OCI-LY7 (cell line): ENCODE measurements around the gene BTD. TPM values are rescaled to one million over a fixed set of nuclear protein-coding genes. Genes with fewer than 3 reads are reported as not detected.

Experiments used
- BruUV-seq: library from RNA; stranded (reverse); fragments of 400-500 nt; replicated peaks from 2 replicates; lab custom pipeline; 2021; lab: Mats Ljungman, UMichigan
- CTCF ChIA-PET: fragments of 300-600 bp; sonication (Branson Sonifier 250); formaldehyde crosslinking; loops from one replicate; lab custom pipeline; 2022; ENCODE audit warnings: antibody characterized with exemption; ENCODE audit not compliant: unreplicated experiment; lab: Charles Lee
- POLR2A ChIA-PET: fragments of 300-600 bp; sonication (Branson Sonifier 250); formaldehyde crosslinking; loops from one replicate; lab custom pipeline; 2022; ENCODE audit warnings: antibody characterized with exemption; lab: Charles Lee
- DNase-seq: peaks from one replicate; pipeline ENCODE4 v3.0.0-alpha.2; 2015; ENCODE audit warnings: low spot score
- H2AFZ ChIP-seq: fragments of 200-600 bp; sonication (generic), shearing (Covaris generic); 2 replicates; pipeline ENCODE4 v1.6.1; 2014; ENCODE audit warnings: mild to moderate bottlenecking, antibody characterized with exemption, low read length, moderate library complexity
- H3K27ac ChIP-seq: fragments of 200-600 bp; sonication (generic); 2 replicates; pipeline ENCODE4 v1.5.1; 2014; ENCODE audit warnings: mixed run types, low read depth, mild to moderate bottlenecking, moderate library complexity, low read length, inconsistent platforms; ENCODE audit not compliant: poor library complexity, severe bottlenecking
- H3K36me3 ChIP-seq: fragments of 200-600 bp; sonication (generic); 2 replicates; pipeline ENCODE4 v1.6.1; 2014; ENCODE audit warnings: mild to moderate bottlenecking, antibody characterized with exemption, low read length, moderate library complexity, mixed read lengths; ENCODE audit not compliant: insufficient read depth
- H3K4me1 ChIP-seq: fragments of 200-600 bp; sonication (generic); 2 replicates; pipeline ENCODE4 v1.5.1; 2014; ENCODE audit warnings: mild to moderate bottlenecking, low read length; ENCODE audit not compliant: insufficient read depth, poor library complexity, severe bottlenecking
- H3K4me2 ChIP-seq: fragments of 200-600 bp; sonication (generic); 2 replicates; pipeline ENCODE4 v1.6.1; 2014; ENCODE audit warnings: mild to moderate bottlenecking, low read length
- H3K4me3 ChIP-seq: fragments of 200-600 bp; sonication (generic); 2 replicates; pipeline ENCODE4 v1.5.1; 2014; ENCODE audit warnings: mild to moderate bottlenecking, low read depth, low read length; ENCODE audit not compliant: poor library complexity, severe bottlenecking
- H3K79me2 ChIP-seq: fragments of 200-600 bp; sonication (generic); 2 replicates; pipeline ENCODE4 v1.6.1; 2016; ENCODE audit warnings: low read depth, mild to moderate bottlenecking, low read length, moderate library complexity, mixed read lengths; ENCODE audit not compliant: insufficient read depth
- H3K9me2 ChIP-seq: fragments of 200-600 bp; sonication (generic); 2 replicates; pipeline ENCODE4 v1.6.1; 2016; ENCODE audit warnings: mild to moderate bottlenecking, low read length, mixed read lengths; ENCODE audit not compliant: insufficient read depth
- H3K9me3 ChIP-seq: fragments of 200-600 bp; sonication (generic); 2 replicates; pipeline ENCODE4 v1.6.1; 2014; ENCODE audit warnings: mild to moderate bottlenecking, mixed run types, low read length, mixed read lengths
- H4K20me1 ChIP-seq: fragments of 200-600 bp; sonication (generic); 2 replicates; pipeline ENCODE4 v1.6.1; 2014; ENCODE audit warnings: mild to moderate bottlenecking, antibody characterized with exemption, low read length, moderate library complexity, mixed read lengths; ENCODE audit not compliant: insufficient read depth
- CTCF ChIP-seq: fragments of 200-600 bp; sonication (generic); conservative IDR thresholded peaks from 2 replicates; pipeline ENCODE4 v1.5.1; 2014; ENCODE audit warnings: mild to moderate bottlenecking, antibody characterized with exemption, low read length, moderate library complexity, mixed read lengths
- EZH2phosphoT487 ChIP-seq: fragments of 200-600 bp; sonication (generic); IDR thresholded peaks from 2 replicates; pipeline ENCODE4 v1.6.1; 2018; ENCODE audit warnings: low read depth, borderline replicate concordance, mild to moderate bottlenecking, mixed run types, antibody characterized with exemption, low read length, moderate library complexity, mixed read lengths
- intact Hi-C: fragments of 100-400 bp; cut with micrococcal nuclease; formaldehyde crosslinking; loops from one replicate; pipeline ENCODE4 v1.10.0; 2022; ENCODE audit not compliant: unreplicated experiment
- total RNA-seq, 2 experiments: library from RNA; depleted of rRNA in 1 of 2; stranded (reverse); fragments of >200 nt in 1 of 2; shearing (Covaris generic) in 1 of 2; gene quantifications; 2 replicates each; pipeline ENCODE4 v1.2.3, GENCODE V29; 2014 to 2022

BTD gene
- total RNA-seq, 2 experiments from 2014 or later, result 4.2 to 6.0 TPM

- H2AFZ ChIP-seq, result no peak overlapping the region
- H3K9me2 ChIP-seq, result no peaks in the 10 kb centered on the region
- peaks cover 9% of the 10 kb centered on the region for H3K4me1 ChIP-seq
- no peak overlapping the region for H3K4me2 ChIP-seq
- intact Hi-C loops, result no loop called here
- H3K4me3 ChIP-seq, result no peak overlapping the region
- CTCF ChIA-PET, result no interaction called here
- peaks cover 37% of the 10 kb centered on the region; the same call in 1 of the 2 replicates for H3K36me3 ChIP-seq
- no peaks in the 10 kb centered on the region for H4K20me1 ChIP-seq
- no peak overlapping the region for H3K27ac ChIP-seq
- no TSS peak for BruUV-seq
- TF ChIP-seq CTCF (no peak), EZH2phosphoT487 (no peak)
- H3K9me3 ChIP-seq, result no peaks in the 10 kb centered on the region
- POLR2A ChIA-PET, result no interaction called here
- H3K79me2 ChIP-seq, result no peaks in the 10 kb centered on the region
- no peak for DNase-seq
Observed at GRCh38 chr3:15578289-15578867, 23.2 kb upstream of the BTD start.

- DNase-seq, result no peak
- Histone ChIP-seq H2AFZ (no peak overlapping the region), H3K4me1 (peaks cover 9% of the 10 kb centered on the region), H4K20me1 (no peaks in the 10 kb centered on the region), H3K4me2 (no peak overlapping the region), H3K9me2 (no peaks in the 10 kb centered on the region), H3K4me3 (no peak overlapping the region), H3K79me2 (no peaks in the 10 kb centered on the region), H3K27ac (no peak overlapping the region), H3K36me3 (peaks cover 32% of the 10 kb centered on the region; the same call in 1 of the 2 replicates), H3K9me3 (no peaks in the 10 kb centered on the region)
- intact Hi-C loops, result no loop called here
- CTCF ChIA-PET, result no interaction called here
- POLR2A ChIA-PET, result no interaction called here
- TF ChIP-seq CTCF, result no peak
- no peak for TF ChIP-seq EZH2phosphoT487
- BruUV-seq, result no TSS peak
Observed at GRCh38 chr3:15579051-15579450, 22.5 kb upstream of the BTD start.
